Natural killer cell (primary cell): Measurements from ENCODE around the gene TICAM1. TPM values are rescaled to one million over a fixed set of nuclear protein-coding genes. Genes with fewer than 3 reads are reported as not detected.

Experiments
- ATAC-seq, 3 donors: fragments of 150-1000 bp in 2 of 3; fragments of 200-7000 bp in 1 of 3; cut with Tn5 transposase; 1 replicate in 1 of 3; 2 replicates in 2 of 3; pipeline ENCODE4 v1.10.0; 2021; ENCODE audit warnings: mild to moderate bottlenecking in 2 of 3, moderate library complexity in 2 of 3
- DNase-seq, 2 donors: peaks; one replicate each; pipeline versions ENCODE4 v3.0.0 to v3.0.0-alpha.2; 2013 to 2021; ENCODE audit warnings: mixed read lengths in 1 of 2
- H3K27ac ChIP-seq: one replicate; pipeline ENCODE4 v1.5.1; 2013; ENCODE audit warnings: mild to moderate bottlenecking, low read length
- H3K27me3 ChIP-seq: one replicate; pipeline ENCODE4 v1.6.1; 2013; ENCODE audit warnings: low read length; ENCODE audit not compliant: control insufficient read depth, insufficient read depth
- H3K36me3 ChIP-seq: one replicate; pipeline ENCODE4 v1.6.1; 2013; ENCODE audit warnings: low read length; ENCODE audit not compliant: control insufficient read depth, insufficient read depth
- H3K4me1 ChIP-seq: one replicate; pipeline ENCODE4 v1.6.1; 2013; ENCODE audit warnings: low read length; ENCODE audit not compliant: control insufficient read depth, insufficient read depth
- H3K4me3 ChIP-seq: one replicate; pipeline ENCODE4 v1.5.1; 2013; ENCODE audit warnings: low read length
- H3K9me3 ChIP-seq: one replicate; pipeline ENCODE4 v1.6.1; 2013; ENCODE audit warnings: low read length; ENCODE audit not compliant: control insufficient read depth, insufficient read depth
- H3K27ac Mint-ChIP-seq, 2 donors: one replicate each; pipeline ENCODE4 v1.8.0; 2022; ENCODE audit warnings: mild to moderate bottlenecking in 2 of 2, mixed read lengths in 2 of 2, moderate library complexity in 1 of 2
- H3K27me3 Mint-ChIP-seq, 2 donors: one replicate each; pipeline ENCODE4 v1.8.0; 2022; ENCODE audit warnings: low read depth in 2 of 2, mixed read lengths in 2 of 2
- H3K36me3 Mint-ChIP-seq: one replicate; pipeline ENCODE4 v1.8.0; 2022; ENCODE audit warnings: mixed read lengths
- H3K4me1 Mint-ChIP-seq, 2 donors: one replicate each; pipeline ENCODE4 v1.8.0; 2022; ENCODE audit warnings: mixed read lengths in 2 of 2
- H3K4me3 Mint-ChIP-seq: one replicate; pipeline ENCODE4 v1.8.0; 2022; ENCODE audit warnings: mild to moderate bottlenecking, moderate library complexity, mixed read lengths
- H3K9me3 Mint-ChIP-seq, 2 donors: one replicate each; pipeline ENCODE4 v1.8.0; 2022; ENCODE audit warnings: mixed read lengths in 2 of 2
- CTCF ChIP-seq: fragments of 200-600 bp; IDR thresholded peaks from one replicate; pipeline ENCODE4 v1.8.0; 2022; ENCODE audit warnings: antibody characterized with exemption
- WGBS: methylation state at CpG from one replicate; pipeline ENCODE4 v1.1.7; 2013; ENCODE audit warnings: missing lambda C conversion rate; ENCODE audit not compliant: insufficient coverage; 5-methylcytosine and 5-hydroxymethylcytosine counted together
- intact Hi-C: fragments of 100-400 bp; cut with micrococcal nuclease; formaldehyde crosslinking; loops from one replicate; pipeline ENCODE4 v1.14.2; 2022
- total RNA-seq, 4 donors: library from RNA; stranded (reverse); fragments of 120-200 nt in 1 of 4; gene quantifications; one replicate each; pipeline versions ENCODE4 v1.2.3 to v1.2.4, GENCODE V29; 2013 to 2022

The TICAM1 gene
- total RNA-seq, 3 donors from 2014 or later (not counting 1 experiment from before 2014, with no cell fraction given) = 22.6 to 24.8 (median 22.7) TPM

GRCh38 chr19:4776436-4777211 is 54.9 kb downstream of the TICAM1 start:
- no peaks in the 10 kb centered on the region for H3K9me3 Mint-ChIP-seq
- ATAC-seq (no peak), DNase-seq (no peak)
- H3K36me3 Mint-ChIP-seq = no peaks in the 10 kb centered on the region
- no peaks in the 10 kb centered on the region for H3K4me1 Mint-ChIP-seq
- Histone ChIP-seq H3K36me3 (no peaks in the 10 kb centered on the region), H3K4me1 (no peaks in the 10 kb centered on the region), H3K9me3 (no peaks in the 10 kb centered on the region), H3K27ac (no peak overlapping the region), H3K4me3 (no peak overlapping the region), H3K27me3 (no peaks in the 10 kb centered on the region)
- H3K27ac Mint-ChIP-seq = no peak overlapping the region
- WGBS = 58% methylated on average over 14 of the region's 14 CpGs
- H3K27me3 Mint-ChIP-seq = peaks cover 14 to 15% of the 10 kb centered on the region in 2 donors
- no peak overlapping the region for H3K4me3 Mint-ChIP-seq
- intact Hi-C loops = no loop called here
- no peak for TF ChIP-seq CTCF

- no peak overlapping the region for H3K27ac Mint-ChIP-seq
- Histone ChIP-seq H3K27ac (no peak overlapping the region), H3K4me3 (no peak overlapping the region), H3K27me3 (no peaks in the 10 kb centered on the region), H3K36me3 (no peaks in the 10 kb centered on the region), H3K9me3 (no peaks in the 10 kb centered on the region), H3K4me1 (no peaks in the 10 kb centered on the region)
- 56% methylated on average over 5 of the region's 5 CpGs for WGBS
- H3K27me3 Mint-ChIP-seq = peaks cover 12 to 15% of the 10 kb centered on the region in 2 donors
- no peak for ATAC-seq
- H3K36me3 Mint-ChIP-seq = no peaks in the 10 kb centered on the region
- no peak overlapping the region for H3K4me3 Mint-ChIP-seq
- no peaks in the 10 kb centered on the region for H3K4me1 Mint-ChIP-seq
- DNase-seq = no peak
- TF ChIP-seq CTCF = no peak
- intact Hi-C loops = no loop called here
- H3K9me3 Mint-ChIP-seq = no peaks in the 10 kb centered on the region
Measured at GRCh38 chr19:4775627-4776152, 55.8 kb downstream of the TICAM1 start.

- peaks cover 2% of the 10 kb centered on the region for H3K4me1 ChIP-seq
- Mint-ChIP-seq H3K4me3 (no peak overlapping the region), H3K9me3 (no peaks in the 10 kb centered on the region), H3K36me3 (no peaks in the 10 kb centered on the region), H3K27ac (no peak overlapping the region), H3K4me1 (peaks cover 0 to 6% of the 10 kb centered on the region in 2 donors), H3K27me3 (peaks cover 12 to 15% of the 10 kb centered on the region in 2 donors)
- no peak for TF ChIP-seq CTCF
- intact Hi-C loops = no loop called here
- ATAC-seq = no peak
- no peak overlapping the region for H3K27ac ChIP-seq
- peaks cover 5% of the 10 kb centered on the region for H3K9me3 ChIP-seq
- no peak overlapping the region for H3K4me3 ChIP-seq
- no peaks in the 10 kb centered on the region for H3K36me3 ChIP-seq
- DNase-seq = no peak
- 53% methylated on average over 3 of the region's 3 CpGs for WGBS
- no peaks in the 10 kb centered on the region for H3K27me3 ChIP-seq
Measured at GRCh38 chr19:4774136-4774535, 57.4 kb downstream of the TICAM1 start.
